Fibroblast of pulmonary artery (primary cell): Measurements from ENCODE around the gene TNS1.

ENCODE experiments used
- DNase-seq: peaks from one replicate; pipeline ENCODE4 v3.0.0-alpha.2; 2010; ENCODE audit warnings: low read depth
- H3K4me3 ChIP-seq: replicated peaks from 2 replicates; pipeline ENCODE4 v1.5.1; 2011; ENCODE audit warnings: low read depth, mild to moderate bottlenecking, control low read depth, low read length, moderate library complexity
- TF ChIP-seq, protein P1 (sequence below): IDR thresholded peaks from 2 replicates; pipeline ENCODE4 v1.5.1; 2011; ENCODE audit warnings: mild to moderate bottlenecking, control low read depth, low read length, inconsistent platforms; ENCODE audit errors: missing control alignments

Gene TNS1

DNA sequence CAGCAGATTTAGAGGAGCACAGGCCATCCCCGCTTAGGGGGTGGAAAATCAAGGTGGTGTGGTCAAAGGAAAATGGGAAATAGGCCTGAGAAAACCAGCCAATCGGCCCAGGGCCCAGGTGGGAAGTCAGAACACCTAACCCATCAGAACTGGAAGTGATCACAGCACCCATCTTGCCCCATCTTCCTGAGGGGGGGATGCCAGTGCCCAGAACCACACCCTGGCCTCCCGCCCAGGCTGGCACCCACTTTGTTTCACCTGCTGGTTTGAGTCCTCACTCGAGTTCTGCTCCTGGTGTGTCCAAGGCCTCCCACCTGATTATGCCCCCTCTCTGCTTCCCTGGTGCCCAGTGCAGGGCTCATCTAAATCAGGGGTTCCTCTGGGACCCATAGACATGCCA is 174.5 kb downstream of the TNS1 start:
- TF ChIP-seq, protein P1, sequence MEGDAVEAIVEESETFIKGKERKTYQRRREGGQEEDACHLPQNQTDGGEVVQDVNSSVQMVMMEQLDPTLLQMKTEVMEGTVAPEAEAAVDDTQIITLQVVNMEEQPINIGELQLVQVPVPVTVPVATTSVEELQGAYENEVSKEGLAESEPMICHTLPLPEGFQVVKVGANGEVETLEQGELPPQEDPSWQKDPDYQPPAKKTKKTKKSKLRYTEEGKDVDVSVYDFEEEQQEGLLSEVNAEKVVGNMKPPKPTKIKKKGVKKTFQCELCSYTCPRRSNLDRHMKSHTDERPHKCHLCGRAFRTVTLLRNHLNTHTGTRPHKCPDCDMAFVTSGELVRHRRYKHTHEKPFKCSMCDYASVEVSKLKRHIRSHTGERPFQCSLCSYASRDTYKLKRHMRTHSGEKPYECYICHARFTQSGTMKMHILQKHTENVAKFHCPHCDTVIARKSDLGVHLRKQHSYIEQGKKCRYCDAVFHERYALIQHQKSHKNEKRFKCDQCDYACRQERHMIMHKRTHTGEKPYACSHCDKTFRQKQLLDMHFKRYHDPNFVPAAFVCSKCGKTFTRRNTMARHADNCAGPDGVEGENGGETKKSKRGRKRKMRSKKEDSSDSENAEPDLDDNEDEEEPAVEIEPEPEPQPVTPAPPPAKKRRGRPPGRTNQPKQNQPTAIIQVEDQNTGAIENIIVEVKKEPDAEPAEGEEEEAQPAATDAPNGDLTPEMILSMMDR = no peak
- DNase-seq = no peak

DNA sequence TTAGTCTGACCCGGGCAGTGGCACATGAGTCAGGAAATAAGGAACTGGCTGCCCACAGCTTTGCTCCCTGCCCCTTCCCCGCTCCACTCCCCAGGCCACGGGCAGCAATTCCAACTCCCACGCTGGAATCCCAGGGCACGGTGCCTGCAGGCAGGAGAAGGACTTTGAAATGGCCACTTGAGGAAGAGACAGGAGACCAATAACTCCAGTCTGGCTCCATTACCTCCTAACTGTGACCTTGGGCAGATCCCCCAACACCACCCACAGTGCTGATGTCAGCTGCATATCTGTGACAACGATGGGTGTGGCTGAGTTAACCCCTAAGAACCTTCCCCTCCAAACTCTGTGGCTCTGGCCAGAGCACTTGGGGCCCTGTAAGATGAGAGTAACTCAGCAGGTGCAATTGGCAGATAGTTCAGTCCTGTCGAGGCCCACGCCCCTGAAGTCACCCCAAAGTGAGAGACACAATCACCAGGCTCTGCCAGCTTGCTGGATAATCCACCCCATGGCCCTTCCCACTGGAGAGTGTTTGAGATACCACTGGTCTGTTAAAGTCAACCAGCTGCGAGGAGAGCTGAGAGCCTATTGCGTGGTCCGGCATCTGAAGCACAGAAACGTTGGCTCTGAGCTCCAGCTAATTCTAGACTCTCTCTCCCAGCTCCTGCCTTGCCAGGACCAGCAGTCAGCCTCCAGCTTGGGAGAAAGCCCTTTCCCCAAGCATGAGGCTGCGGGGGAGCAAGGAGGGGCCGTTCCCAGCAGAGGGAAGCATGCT is 175.2 kb downstream of the TNS1 start:
- TF ChIP-seq, protein P1 = no peak
- DNase-seq = no peak
- H3K4me3 ChIP-seq = no peak overlapping the region

More for the DNA sequence above, 174.5 kb downstream of the TNS1 start:
- no peak overlapping the region for H3K4me3 ChIP-seq

DNA sequence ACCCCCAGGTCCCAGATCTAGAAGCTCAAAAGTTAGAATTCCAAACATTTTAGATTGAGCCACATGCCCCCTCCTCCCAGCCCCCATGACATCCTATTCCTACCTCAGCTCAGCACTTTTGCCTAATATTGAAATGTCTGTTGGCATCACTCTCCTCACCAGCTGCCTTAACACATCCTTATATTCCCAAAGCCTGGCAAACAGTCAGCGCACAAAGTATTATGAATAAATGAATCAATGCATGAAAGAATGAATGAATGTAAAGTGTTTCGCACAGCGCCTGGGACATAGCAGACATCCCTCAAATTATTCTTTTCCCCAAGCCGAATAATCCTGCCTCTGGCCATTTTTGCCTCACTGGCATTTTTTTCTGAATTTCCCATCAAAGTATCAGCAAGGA is 175.8 kb downstream of the TNS1 start:
- TF ChIP-seq, protein P1 = no peak
- H3K4me3 ChIP-seq = no peak overlapping the region
- no peak for DNase-seq

DNA sequence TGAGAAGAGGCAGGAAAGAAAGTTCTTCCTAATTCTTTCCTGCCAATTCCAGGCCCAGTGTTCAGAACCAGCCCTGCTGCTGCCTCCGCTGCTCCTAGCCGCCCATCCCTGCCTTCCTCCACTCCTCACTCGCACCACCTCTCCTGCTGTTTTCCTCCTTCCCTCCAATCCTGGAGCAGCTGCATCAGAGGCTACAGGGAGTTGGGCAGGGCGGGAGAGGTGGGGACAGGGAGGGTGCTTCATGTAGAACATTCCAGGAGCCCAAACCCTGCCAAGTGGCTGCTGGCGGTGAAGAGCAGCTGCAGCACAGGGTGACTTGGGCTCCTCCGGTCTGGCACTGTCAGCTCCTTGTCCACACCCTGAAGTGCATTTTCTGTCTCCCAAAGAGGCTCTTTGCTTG is 176.3 kb downstream of the TNS1 start:
- no peak for DNase-seq
- TF ChIP-seq, protein P1 = no peak
- no peak overlapping the region for H3K4me3 ChIP-seq

DNA sequence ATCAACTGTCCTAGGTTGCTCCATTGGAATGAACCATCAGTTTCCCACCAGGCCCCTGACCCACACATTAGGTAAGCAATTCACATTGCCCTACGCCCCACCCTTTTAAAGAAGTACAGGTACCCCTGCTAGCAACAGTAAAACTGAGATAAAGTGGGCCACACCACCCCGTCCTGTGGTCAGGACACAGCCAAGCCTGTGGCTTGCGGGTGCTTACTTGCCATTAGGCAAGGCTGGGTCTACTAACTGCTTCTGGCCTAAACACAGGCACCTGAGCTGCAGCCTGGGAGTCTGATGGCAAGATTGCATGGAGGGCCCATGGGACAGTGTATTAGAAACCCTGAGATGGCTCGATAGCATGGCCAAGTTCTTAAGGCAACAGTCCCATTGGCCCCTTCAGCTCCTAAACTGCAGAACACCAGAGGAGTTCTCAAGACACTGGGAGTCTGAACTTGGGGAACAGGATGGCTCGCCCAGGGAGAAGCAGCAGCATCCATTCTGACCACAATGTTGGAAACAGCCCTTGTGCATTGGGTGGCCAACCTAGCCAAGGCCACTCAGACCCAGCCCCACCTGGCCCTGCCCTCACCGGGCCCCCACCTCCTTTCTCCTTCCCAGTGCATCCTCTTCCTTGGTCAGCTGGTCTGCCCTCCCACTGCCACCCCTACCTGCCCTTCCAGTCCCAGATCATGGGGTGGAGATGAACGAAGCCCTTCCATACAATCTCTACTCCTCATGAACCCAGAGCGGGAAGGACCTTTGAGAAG is 177.1 kb downstream of the TNS1 start:
- H3K4me3 ChIP-seq = no peak overlapping the region
- TF ChIP-seq, protein P1 = no peak
- no peak for DNase-seq

DNA sequence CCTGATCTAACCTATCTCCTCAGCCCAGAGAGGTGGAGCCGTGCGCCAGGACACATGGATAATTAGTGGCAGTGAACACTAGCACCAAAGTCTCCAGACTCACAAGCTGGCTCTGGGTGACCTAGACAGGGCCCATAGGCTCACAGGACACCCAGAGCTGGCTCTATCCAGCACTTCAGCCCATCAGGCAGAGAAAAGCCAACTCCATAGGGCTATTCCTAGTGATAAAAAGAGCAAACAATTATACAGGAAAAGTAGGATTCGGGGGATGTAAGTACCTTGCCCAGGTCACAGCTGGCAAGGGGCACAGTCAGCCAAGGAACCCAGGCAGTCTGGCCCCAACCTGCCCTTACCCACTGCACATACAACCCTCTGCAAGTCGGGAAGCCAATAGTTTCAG is 178.6 kb downstream of the TNS1 start:
- no peak for DNase-seq
- H3K4me3 ChIP-seq = no peak overlapping the region
- TF ChIP-seq, protein P1 = no peak
